Large intestine (tissue), 3 donors: ENCODE data around the gene CPT1B. TPM values are rescaled to one million over a fixed set of nuclear protein-coding genes. Genes with fewer than 3 reads are reported as not detected.
A peak's percentile ranks its signal among the peaks of the same experiment; 100 is the strongest.

Experiments
- DNase-seq, 2 donors: peaks; one replicate each; pipeline versions ENCODE4 v3.0.0 to v3.0.0-alpha.2; 2013
- H3K27ac ChIP-seq: one replicate; pipeline ENCODE4 v1.5.1; 2013; ENCODE audit warnings: low read length
- H3K27me3 ChIP-seq: 2 replicates; pipeline ENCODE4 v1.6.1; 2013; ENCODE audit warnings: low read length; ENCODE audit not compliant: control insufficient read depth, insufficient read depth
- H3K36me3 ChIP-seq: 2 replicates; pipeline ENCODE4 v1.6.1; 2013; ENCODE audit warnings: low read length; ENCODE audit not compliant: control insufficient read depth, insufficient read depth
- H3K4me1 ChIP-seq: one replicate; pipeline ENCODE4 v1.6.1; 2013; ENCODE audit warnings: low read length; ENCODE audit not compliant: control insufficient read depth, insufficient read depth
- H3K4me3 ChIP-seq: one replicate; pipeline ENCODE4 v1.5.1; 2013; ENCODE audit warnings: low read length
- H3K9me3 ChIP-seq: one replicate; pipeline ENCODE4 v1.6.1; 2013; ENCODE audit warnings: mild to moderate bottlenecking, low read depth, low read length, moderate library complexity; ENCODE audit not compliant: control insufficient read depth
- WGBS: methylation state at CpG from one replicate; pipeline ENCODE4 v1.1.5; 2013; ENCODE audit warnings: low lambda C conversion rate; ENCODE audit not compliant: insufficient coverage; 5-methylcytosine and 5-hydroxymethylcytosine counted together
- polyA plus RNA-seq: library from polyadenylated mRNA; unstranded; fragments of 120-200 nt; gene quantifications from one replicate; pipeline ENCODE4 v1.2.1, GENCODE V29; 2013

The CPT1B gene
- polyA plus RNA-seq, 1 donor, result 19.8 TPM

DNA sequence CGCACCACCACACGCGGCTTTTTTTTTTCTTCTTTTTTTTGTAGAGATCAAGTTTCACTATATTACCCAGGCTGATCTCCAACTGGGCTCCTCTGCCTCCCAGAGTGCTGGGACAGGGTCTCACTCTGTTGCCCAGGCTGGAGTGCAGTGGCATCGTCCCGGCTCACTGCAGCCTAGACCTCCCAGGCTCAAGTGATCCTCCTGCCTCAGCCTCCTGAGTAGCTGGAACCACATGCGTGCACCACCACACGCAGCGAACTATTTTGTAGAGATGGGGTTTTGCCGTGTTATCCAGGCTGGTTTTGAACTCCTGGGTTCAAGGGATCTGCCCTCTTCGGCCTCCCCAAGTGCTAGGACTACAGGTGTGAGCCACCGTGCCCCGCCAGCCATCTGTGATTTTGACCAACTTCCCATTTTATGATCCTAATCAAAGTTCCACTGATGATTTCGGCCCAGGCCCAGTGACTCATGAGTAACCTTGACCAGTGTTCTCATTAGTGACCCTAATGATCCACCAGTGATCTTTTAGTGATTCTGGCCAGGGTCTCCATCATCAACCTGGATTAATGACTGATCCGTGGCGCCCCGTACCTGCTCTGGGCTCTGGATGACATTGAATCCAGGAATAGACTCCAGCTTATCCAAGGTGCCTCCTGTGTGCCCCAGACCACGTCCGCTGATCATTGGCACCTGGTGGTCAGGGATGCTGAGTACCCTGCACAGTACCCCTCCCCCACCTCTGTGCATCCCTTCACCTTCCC, 50.1 kb downstream of the CPT1B start:
- WGBS, result no CpG with 5 or more reads among the region's 18 CpGs

DNA sequence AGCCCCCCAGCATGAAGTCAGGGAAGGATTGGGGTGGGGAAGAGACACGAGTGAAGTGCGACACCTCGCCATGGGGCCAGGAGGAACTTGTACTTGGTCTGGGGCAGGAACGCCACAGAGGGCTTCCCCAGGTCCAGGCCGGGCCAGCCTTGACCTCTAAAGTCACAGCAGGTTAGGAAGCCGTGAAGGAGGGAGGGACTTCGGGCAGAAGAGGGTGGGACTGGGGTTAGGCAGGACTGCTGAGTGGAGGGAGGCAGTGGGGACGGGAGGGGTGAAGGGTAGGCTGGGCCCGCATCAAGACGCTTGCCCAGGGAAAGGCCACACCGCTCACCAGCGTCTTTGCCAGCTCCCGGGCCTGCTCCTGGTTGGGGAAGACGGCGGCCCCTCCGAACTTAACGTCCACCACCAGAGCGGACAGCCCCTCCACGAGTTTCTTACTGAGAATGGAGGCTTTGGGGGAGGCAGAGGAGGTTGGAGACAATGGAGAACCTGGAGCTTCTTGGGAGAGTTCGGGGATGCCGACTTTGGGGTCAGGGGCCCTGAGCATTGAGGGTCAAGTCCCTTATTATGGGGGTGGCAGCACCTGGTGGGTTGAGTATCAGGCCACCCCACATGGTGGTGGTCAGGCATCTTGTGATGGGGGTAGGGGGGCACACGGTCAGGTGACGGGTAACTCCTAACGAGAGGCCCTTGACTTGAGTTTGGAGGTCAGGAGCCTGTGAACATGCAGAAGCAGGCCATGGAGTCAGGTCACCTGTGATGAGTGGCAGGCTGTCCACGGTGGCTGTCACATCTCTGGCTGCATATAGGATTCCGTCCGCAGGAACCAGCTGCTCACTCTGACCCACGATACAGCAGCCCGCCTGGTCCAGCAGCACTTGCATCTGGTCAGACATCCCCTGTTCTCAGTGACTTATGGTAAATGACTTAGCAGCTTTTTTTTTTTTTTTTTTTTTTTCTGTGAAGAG, 51.1 kb downstream of the CPT1B start:
- H3K4me1 ChIP-seq, result peaks cover 45% of the 10 kb centered on the region
- H3K36me3 ChIP-seq, result peaks cover 20% of the 10 kb centered on the region
- no CpG with 5 or more reads among the region's 29 CpGs for WGBS
- peak overlapping the region; percentile 49 for H3K4me3 ChIP-seq
- peaks cover 26% of the 10 kb centered on the region for H3K27me3 ChIP-seq
- H3K9me3 ChIP-seq, result peaks cover 16% of the 10 kb centered on the region
- DNase-seq, result no peak
- H3K27ac ChIP-seq, result peak overlapping the region; percentile 88

More for the DNA sequence above, 50.1 kb downstream of the CPT1B start:
- Histone ChIP-seq H3K4me1 (peaks cover 47% of the 10 kb centered on the region), H3K27me3 (peaks cover 34% of the 10 kb centered on the region), H3K9me3 (peaks cover 16% of the 10 kb centered on the region), H3K4me3 (no peak overlapping the region), H3K27ac (no peak overlapping the region), H3K36me3 (peaks cover 10% of the 10 kb centered on the region)
- no peak for DNase-seq

DNA sequence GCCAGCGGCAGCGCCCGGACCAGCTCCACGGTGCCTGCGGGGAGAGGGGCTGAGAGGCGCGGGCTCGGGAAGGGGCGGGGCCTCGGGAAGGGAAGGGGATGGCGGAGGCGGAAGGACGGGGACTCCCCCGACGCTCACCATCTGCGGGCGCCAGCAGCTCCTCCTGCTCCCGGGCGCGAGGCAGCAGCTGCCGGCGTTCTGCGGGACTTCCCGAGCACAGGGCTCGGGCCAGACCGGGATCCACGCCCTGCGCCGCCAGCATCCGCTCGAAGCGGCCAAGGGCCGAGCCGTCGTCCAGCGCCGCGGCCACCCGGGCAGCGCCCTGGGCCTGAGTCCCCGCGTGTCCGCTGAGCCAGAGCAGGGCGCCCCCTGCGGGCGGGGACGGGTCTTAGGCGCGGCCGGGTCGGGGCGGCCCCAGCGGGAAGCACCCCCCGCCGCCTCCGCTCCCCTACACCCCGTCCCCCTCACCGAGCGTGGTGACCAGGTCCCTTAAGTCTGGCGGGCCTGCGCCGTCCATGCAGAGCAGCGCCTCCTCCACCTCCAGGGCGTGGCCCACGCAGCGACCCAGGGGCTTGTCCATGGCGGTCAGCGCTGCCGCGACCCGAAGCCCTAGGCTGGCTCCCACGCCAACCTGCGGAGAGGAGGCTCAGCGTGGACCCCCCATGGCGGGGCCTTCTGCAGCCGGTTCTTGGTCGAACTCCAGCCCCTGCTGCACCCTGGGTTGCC, 52.0 kb downstream of the CPT1B start:
- DNase-seq, result peak; percentile 75 to 87
- no CpG with 5 or more reads among the region's 77 CpGs for WGBS
- Histone ChIP-seq H3K4me1 (peaks cover 39% of the 10 kb centered on the region), H3K9me3 (peaks cover 16% of the 10 kb centered on the region), H3K27me3 (peaks cover 18% of the 10 kb centered on the region), H3K27ac (peak overlapping the region; percentile 88), H3K36me3 (peaks cover 29% of the 10 kb centered on the region), H3K4me3 (peak overlapping the region; percentile 49)

DNA sequence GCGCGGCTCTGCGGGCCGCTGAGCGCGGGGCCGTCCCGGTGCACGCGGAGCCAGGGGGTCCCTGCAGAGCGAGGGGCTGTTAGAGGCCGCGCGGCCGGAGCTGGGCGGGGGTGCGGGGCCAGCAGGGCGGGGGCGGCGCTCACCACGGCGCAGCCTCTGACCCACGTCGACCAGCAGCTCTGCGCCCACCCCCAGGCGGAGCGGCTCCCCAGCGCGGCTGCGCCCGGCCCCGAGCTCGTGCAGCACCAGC, 52.4 kb downstream of the CPT1B start:
- Histone ChIP-seq H3K9me3 (peaks cover 13% of the 10 kb centered on the region), H3K4me3 (peak overlapping the region; percentile 52), H3K4me1 (peaks cover 35% of the 10 kb centered on the region), H3K36me3 (peaks cover 34% of the 10 kb centered on the region), H3K27ac (peak overlapping the region; percentile 88), H3K27me3 (peaks cover 13% of the 10 kb centered on the region)
- no peak for DNase-seq
- WGBS, result no CpG with 5 or more reads among the region's 33 CpGs

DNA sequence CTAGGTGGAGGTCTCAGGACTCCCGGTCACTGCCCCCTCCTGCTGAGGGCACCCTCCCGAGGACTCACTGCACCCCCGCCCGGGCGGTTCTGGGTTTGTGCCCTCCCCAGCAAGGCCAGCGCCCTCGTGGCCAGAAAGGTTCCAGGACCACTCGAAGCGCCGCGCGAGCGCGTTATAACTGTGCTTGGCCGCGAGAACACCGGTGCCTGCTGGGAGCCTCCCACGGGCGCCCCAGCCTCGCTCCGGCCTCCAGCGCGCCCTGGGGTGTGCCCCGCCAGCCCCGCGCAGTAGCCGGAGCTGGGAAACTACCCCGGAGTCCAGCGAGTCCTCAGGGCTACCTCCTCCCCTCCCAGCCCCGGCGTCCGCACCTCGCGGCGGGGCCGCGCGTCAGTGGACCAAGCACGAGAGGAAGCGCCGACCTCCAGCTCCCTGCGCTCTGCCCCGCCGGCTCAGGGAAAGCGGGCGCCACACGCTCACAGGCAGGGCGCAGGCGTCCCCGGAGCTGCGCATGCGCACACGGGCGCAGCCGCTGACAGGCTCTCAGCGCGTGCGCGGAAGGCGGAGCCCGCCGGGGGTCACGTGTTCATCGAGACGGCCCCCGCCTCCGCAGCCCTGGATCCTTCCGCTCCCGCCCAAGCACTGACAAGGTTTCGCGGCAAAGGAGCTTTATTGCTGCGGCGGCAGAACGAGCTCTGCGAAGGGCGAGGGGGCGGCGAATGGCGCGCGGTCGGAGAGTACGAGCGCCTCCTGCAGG, 52.9 kb downstream of the CPT1B start, which contains the start of gene SCO2:
TSS of gene SCO2 (minus strand) at position 495 of the 754 bp plus-strand sequence. CDS start 1,187 bp downstream, outside the sequence.
- WGBS, result no CpG with 5 or more reads among the region's 84 CpGs
- Histone ChIP-seq H3K36me3 (peaks cover 34% of the 10 kb centered on the region), H3K27ac (peak within 1 kb of the TSS; percentile 88), H3K4me3 (peak within 1 kb of the TSS; percentile 52), H3K9me3 (peaks cover 9% of the 10 kb centered on the region), H3K27me3 (peaks cover 8% of the 10 kb centered on the region), H3K4me1 (peaks cover 31% of the 10 kb centered on the region)
- DNase-seq, result peak; percentile 98 to 99

DNA sequence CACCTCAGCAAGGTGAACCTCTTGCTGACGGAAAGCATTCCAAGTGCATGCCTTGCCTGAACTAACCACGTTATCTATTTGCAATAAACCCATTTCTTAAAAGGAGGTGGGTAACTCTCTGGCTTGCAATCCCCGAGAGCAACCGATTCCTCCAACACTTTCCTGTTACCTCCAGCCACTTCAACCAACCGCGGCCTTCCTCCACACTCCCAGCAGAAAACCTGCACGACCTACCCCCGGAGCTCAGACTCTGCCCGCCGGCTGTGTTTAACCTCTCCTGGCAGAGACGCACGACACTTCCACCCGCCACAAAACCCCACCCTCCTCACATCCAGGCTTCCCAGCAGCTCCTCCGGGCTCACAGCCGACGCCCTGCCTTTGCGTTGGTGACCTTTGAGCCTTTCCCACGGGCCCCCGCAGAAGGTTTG, 53.5 kb downstream of the CPT1B start:
- Histone ChIP-seq H3K27ac (peak overlapping the region; percentile 88), H3K9me3 (peaks cover 8% of the 10 kb centered on the region), H3K27me3 (peaks cover 5% of the 10 kb centered on the region), H3K4me1 (peaks cover 29% of the 10 kb centered on the region), H3K4me3 (peak overlapping the region; percentile 52), H3K36me3 (peaks cover 34% of the 10 kb centered on the region)
- no CpG with 5 or more reads among the region's 19 CpGs for WGBS
- peak in 1 of 2 donors; percentile 92 for DNase-seq

DNA sequence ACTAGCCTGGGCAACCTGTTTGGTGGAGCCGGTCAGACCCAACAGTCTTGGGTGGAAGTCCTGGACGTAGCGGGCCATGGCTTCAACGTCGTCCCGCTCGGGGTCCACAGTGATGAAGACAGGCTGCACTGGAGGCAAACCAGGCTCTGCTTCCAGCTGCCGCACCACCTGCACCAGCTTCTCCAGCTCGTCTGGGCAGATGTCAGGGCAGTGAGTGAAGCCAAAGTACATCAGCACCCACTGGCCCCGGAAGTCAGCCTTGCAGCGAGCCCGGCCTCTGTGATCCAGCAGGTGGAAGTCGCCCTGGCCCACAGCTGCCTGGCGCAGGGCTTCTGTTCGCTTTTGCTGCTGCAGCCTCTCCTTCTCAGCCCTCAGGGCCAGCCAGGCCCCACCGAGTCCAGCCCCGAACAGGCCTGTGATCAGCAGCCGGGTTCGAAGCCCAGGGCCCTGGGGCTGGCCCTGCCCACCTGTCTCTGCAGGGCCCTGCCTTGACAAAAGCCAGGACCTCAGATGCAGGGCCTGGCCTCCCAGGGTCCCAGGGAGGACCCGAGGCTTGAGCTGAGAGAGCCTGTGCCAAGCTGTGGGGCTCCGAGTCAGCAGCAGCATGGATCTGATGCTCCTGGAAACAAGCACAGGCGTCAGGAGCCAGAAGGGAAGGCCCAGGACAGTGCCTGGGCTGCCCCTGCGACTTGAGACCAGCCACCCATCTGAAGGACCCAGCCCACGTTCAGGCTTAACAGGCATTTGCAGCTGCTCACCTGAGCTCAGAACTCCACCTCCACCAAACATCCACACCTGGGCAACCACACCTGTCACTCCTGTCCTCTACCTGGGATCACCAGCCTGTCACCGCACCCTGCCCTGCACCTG, 54.2 kb downstream of the CPT1B start:
- peaks cover 24% of the 10 kb centered on the region for H3K4me1 ChIP-seq
- peaks cover 2% of the 10 kb centered on the region for H3K9me3 ChIP-seq
- DNase-seq, result no peak
- H3K27me3 ChIP-seq, result no peaks in the 10 kb centered on the region
- WGBS, result no CpG with 5 or more reads among the region's 25 CpGs
- H3K4me3 ChIP-seq, result peak overlapping the region; percentile 52
- peak overlapping the region; percentile 88 for H3K27ac ChIP-seq
- H3K36me3 ChIP-seq, result peaks cover 39% of the 10 kb centered on the region

DNA sequence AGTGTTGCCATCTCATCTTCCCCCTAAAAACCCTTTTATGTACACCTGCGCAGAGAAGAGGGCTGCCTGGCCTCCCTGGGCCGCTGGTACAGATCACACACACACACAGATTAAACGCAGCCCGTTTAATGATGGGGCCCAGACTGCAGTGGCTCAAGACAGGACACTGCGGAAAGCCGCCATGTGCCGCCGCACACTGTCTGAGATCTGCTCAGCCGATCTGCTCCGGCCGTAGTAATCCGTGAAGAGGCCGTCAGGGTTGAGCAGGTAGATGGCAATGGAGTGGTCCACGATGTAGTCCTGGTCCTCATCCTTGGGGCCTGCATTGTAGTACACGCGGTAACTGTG, 54.8 kb downstream of the CPT1B start:
- H3K36me3 ChIP-seq, result peaks cover 45% of the 10 kb centered on the region
- no CpG with 5 or more reads among the region's 16 CpGs for WGBS
- H3K4me3 ChIP-seq, result no peak overlapping the region
- peaks cover 24% of the 10 kb centered on the region for H3K4me1 ChIP-seq
- H3K27ac ChIP-seq, result no peak overlapping the region
- H3K27me3 ChIP-seq, result no peaks in the 10 kb centered on the region
- DNase-seq, result no peak
- no peaks in the 10 kb centered on the region for H3K9me3 ChIP-seq

DNA sequence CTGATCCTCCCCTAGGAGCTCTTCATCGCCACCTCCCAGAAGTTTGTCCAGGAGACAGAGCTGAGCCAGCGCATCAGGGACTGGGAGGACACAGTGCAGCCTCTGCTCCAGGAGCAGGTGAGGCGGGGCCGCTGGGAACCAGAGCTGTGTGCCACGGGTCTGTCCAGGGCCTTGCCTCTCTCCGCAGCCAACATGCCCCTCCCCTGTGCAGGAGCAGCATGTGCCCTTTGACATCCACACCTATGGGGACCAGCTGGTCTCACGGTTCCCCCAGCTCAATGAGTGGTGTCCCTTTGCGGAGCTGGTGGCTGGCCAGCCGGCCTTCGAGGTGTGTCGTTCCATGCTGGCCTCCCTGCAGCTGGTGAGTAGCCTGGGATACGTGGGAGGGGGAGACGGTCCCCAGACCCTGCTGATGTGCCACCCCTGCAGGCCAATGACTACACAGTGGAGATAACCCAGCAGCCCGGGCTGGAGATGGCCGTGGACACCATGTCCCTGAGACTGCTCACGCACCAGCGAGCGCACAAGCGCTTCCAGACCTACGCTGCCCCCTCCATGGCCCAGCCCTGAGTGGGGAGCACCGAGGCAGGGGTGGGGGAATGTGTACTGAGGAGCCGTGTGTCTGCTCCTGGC, 55.3 kb downstream of the CPT1B start:
- H3K4me3 ChIP-seq, result no peak overlapping the region
- H3K4me1 ChIP-seq, result peaks cover 24% of the 10 kb centered on the region
- WGBS, result no CpG with 5 or more reads among the region's 22 CpGs
- DNase-seq, result no peak
- H3K27me3 ChIP-seq, result no peaks in the 10 kb centered on the region
- H3K27ac ChIP-seq, result no peak overlapping the region
- peaks cover 51% of the 10 kb centered on the region for H3K36me3 ChIP-seq
- H3K9me3 ChIP-seq, result no peaks in the 10 kb centered on the region
